ENCODE data around the gene TBX3.
"Not testable (repeated sequence)": the region's sequence is repeated elsewhere in the genome, so short reads cannot be mapped to it uniquely, and the experiment has no call there.

The TBX3 gene

DNA sequence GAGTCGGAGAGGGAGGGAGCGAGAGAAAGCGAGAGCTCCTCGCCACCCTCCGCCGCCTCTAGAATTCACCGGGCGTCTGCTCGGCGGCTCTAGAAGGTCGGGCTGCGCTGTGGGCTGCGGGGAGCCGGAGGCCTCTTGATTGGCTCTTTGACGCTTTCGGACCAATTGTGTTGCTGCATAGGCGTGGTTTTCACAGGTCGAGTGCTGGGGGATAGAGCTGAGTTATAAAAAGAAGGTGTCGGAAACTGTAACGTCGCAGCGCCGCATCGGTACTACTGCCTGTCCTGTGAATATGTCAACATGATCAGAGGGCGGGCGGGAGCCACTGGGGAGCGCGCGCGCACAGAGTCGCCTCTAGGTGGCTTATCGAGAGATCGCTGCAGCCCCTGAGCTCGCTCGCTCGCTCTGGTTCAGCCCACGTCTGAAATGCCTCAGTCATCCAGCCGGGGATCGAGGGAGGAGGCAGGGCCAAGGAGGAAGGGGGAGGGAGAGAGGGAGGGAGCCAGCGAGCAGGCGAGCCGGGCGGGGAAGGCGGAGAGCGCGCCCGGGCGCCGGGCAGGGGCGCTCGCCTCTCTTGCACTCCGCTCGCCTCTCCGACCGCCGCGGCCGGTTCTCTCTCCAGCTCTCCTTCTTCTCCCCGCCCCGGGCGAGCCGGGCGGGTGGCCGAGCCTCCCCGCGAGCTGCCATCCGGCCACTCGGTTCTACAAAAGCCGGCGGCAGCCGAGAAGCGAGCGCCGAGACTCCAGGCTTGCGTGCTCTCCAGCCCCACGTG lies at the start of gene TBX3:
TSS of gene TBX3 (minus strand) at position 78 of the 772 bp plus-strand sequence. CDS start 975 bp downstream, outside the sequence.
- H3K27ac ChIP-seq (ENCODE audit: low read length): peak within 1 kb of the TSS; percentile 96

DNA sequence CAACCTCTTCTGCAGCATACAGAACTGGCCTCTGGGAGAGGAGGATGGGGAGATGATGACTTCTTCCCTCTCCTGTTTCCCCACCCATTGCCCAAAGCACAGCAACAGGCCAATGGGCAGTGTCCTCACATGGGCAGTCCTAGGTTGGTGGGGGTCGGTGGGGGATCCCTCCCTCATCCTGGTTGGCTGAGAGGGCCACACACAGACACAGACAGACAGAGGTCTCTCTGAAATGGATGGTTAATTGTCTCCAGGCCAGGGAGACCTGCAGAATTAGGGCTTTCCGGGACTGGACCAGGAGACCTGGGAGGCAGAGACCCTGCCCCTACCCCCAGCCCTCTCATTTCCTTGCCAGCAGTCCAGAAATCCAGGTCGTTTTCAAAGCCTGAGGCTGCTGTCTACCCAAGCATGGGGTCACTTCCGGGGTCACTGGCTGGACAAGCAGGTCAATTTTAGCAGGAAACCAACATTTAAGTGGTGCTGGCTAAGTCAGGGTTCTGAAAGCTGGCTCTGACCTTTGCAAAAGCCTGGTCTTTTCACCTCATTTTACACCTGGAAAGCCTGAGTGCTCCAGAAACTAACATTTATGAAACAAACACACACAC lies 48.6 kb upstream of the TBX3 start:
- Histone ChIP-seq H3K36me3 (ENCODE audit: control insufficient read depth in 1 of 2, insufficient read depth in 2 of 2, low read length in 2 of 2) (no peaks in the 10 kb centered on the region), H3K4me1 (ENCODE audit: control insufficient read depth in 1 of 2, insufficient read depth in 2 of 2, low read length in 2 of 2) (peaks cover 0 to 6% of the 10 kb centered on the region in 2 donors), H3K4me3 (ENCODE audit: low read depth in 1 of 2, low read length in 2 of 2) (no peak overlapping the region), H3K9me3 (ENCODE audit: control insufficient read depth in 1 of 2, low read length in 2 of 2) (no peaks in the 10 kb centered on the region), H3K27ac (ENCODE audit: low read length) (no peak overlapping the region), H3K27me3 (ENCODE audit: low read depth, low read length) (peaks cover 25% of the 10 kb centered on the region)

More for the DNA sequence above, at the start of gene TBX3:
- Histone ChIP-seq H3K36me3 (ENCODE audit: control insufficient read depth in 1 of 2, insufficient read depth in 2 of 2, low read length in 2 of 2) (no peaks in the 10 kb centered on the region), H3K27me3 (ENCODE audit: low read depth, low read length) (peaks cover 6% of the 10 kb centered on the region), H3K4me3 (ENCODE audit: low read depth in 1 of 2, low read length in 2 of 2) (peak within 1 kb of the TSS; percentile 85 to 86), H3K4me1 (ENCODE audit: control insufficient read depth in 1 of 2, insufficient read depth in 2 of 2, low read length in 2 of 2) (peaks cover 0 to 15% of the 10 kb centered on the region in 2 donors), H3K9me3 (ENCODE audit: control insufficient read depth in 1 of 2, low read length in 2 of 2) (no peaks in the 10 kb centered on the region)

DNA sequence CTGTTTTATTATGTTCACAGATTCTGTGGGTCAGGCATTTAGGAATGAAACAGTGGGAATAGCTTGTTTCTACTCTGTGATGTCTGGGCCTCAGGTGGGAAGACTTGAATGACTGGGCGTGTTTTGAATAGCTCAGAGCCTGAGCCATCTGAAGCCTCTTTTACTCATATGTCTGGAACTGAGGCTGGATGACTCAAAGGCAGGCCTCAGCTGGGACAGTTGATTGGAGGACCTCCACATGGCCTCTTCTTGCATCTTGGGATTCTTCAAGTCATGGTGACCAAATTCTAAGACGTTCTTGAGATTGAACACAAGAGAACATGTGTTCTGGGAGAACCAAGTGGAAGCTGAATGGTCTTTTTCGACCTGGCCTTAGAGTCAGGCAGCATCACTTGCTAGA lies 45.8 kb upstream of the TBX3 start:
- Histone ChIP-seq H3K4me1 (ENCODE audit: control insufficient read depth in 1 of 2, insufficient read depth in 2 of 2, low read length in 2 of 2) (no peaks in the 10 kb centered on the region), H3K4me3 (ENCODE audit: low read depth in 1 of 2, low read length in 2 of 2) (no peak overlapping the region), H3K27ac (ENCODE audit: low read length) (no peak overlapping the region), H3K9me3 (ENCODE audit: control insufficient read depth in 1 of 2, low read length in 2 of 2) (no peaks in the 10 kb centered on the region), H3K36me3 (ENCODE audit: control insufficient read depth in 1 of 2, insufficient read depth in 2 of 2, low read length in 2 of 2) (no peaks in the 10 kb centered on the region), H3K27me3 (ENCODE audit: low read depth, low read length) (peaks cover 11% of the 10 kb centered on the region)

DNA sequence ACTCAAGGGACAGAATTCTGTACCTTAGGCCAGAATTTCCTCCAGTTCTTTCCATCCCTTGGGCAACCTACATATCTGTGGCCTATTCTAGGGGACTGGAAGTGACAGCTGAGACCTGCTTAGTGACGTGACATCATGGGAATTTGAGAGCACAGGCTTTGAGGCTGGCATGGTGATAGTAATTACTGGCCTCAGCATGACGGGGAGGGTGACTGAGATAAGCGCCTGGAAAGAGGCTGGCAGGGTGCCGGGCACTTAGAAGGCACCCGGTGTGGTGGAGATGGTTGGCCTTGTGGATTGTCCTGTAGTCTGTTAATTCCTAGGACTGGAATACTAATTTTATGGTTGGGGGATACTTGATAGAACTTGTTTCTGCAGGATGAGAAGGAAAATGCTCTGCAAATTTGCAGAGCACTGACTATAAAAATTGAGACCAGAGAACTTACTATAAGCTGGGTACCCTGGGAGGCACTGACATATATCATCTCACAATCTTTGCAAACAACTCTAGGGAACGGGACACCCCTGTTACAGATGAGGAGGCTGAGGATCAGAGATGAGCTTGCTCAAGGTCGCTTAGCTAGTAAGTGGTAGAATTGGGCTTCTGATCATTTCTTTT lies 42.2 kb upstream of the TBX3 start:
- H3K27ac ChIP-seq (ENCODE audit: low read length): no peak overlapping the region
- H3K4me3 ChIP-seq (ENCODE audit: low read depth in 1 of 2, low read length in 2 of 2): no peak overlapping the region
- no peaks in the 10 kb centered on the region for H3K27me3 ChIP-seq (ENCODE audit: low read depth, low read length)

DNA sequence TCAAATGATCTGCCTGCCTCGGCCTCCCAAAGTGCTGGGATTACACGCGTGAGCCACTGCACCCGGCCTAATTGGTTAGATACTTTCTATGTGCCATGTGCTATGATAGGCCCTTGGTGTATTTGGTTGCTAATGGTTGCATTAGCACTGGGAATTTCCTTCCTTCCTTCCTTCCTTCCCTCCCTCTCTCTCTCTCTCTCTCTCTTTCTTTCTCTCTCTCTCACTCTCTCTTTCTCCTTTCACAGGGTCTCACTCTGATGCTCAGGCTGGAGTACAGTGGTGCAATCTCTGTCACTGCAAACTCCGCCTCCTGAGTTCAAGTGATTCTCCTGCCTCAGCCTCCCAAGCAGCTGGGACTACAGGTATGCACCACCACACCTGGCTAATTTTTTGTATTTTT lies 38.2 kb upstream of the TBX3 start:
- not testable (repeated sequence) for H3K9me3 ChIP-seq (ENCODE audit: control insufficient read depth in 1 of 2, low read length in 2 of 2); H3K4me3 ChIP-seq (ENCODE audit: low read depth in 1 of 2, low read length in 2 of 2); H3K27me3 ChIP-seq (ENCODE audit: low read depth, low read length); H3K4me1 ChIP-seq (ENCODE audit: control insufficient read depth in 1 of 2, insufficient read depth in 2 of 2, low read length in 2 of 2); H3K36me3 ChIP-seq (ENCODE audit: control insufficient read depth in 1 of 2, insufficient read depth in 2 of 2, low read length in 2 of 2); H3K27ac ChIP-seq (ENCODE audit: low read length)

More for the DNA sequence above, 42.2 kb upstream of the TBX3 start:
- H3K9me3 ChIP-seq (ENCODE audit: control insufficient read depth in 1 of 2, low read length in 2 of 2): no peaks in the 10 kb centered on the region
- H3K36me3 ChIP-seq (ENCODE audit: control insufficient read depth in 1 of 2, insufficient read depth in 2 of 2, low read length in 2 of 2): no peaks in the 10 kb centered on the region
- H3K4me1 ChIP-seq (ENCODE audit: control insufficient read depth in 1 of 2, insufficient read depth in 2 of 2, low read length in 2 of 2): no peaks in the 10 kb centered on the region

DNA sequence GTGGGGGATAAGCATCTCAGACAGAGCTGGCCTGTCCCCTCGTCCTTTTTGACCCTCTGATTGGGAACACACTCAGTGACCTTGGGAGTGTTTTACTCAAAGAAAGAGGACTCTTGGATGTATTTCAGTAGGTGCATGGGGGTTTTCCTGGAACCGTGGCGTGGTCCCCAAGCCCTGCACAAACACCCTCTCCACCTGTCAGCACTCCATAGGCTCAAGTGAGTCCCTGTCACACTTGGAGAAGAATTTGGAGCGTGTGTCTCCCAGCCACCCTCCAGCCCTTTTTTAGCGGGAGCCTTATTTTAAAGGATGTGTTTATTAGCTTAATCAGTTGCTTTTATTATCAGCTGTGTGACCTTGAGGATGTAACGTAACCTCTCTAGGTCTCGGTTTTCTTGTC lies 37.3 kb upstream of the TBX3 start:
- H3K27ac ChIP-seq (ENCODE audit: low read length): no peak overlapping the region
- no peak overlapping the region for H3K4me3 ChIP-seq (ENCODE audit: low read depth in 1 of 2, low read length in 2 of 2)
- H3K9me3 ChIP-seq (ENCODE audit: control insufficient read depth in 1 of 2, low read length in 2 of 2): no peaks in the 10 kb centered on the region
- H3K36me3 ChIP-seq (ENCODE audit: control insufficient read depth in 1 of 2, insufficient read depth in 2 of 2, low read length in 2 of 2): no peaks in the 10 kb centered on the region
- no peaks in the 10 kb centered on the region for H3K27me3 ChIP-seq (ENCODE audit: low read depth, low read length)
- no peaks in the 10 kb centered on the region for H3K4me1 ChIP-seq (ENCODE audit: control insufficient read depth in 1 of 2, insufficient read depth in 2 of 2, low read length in 2 of 2)

DNA sequence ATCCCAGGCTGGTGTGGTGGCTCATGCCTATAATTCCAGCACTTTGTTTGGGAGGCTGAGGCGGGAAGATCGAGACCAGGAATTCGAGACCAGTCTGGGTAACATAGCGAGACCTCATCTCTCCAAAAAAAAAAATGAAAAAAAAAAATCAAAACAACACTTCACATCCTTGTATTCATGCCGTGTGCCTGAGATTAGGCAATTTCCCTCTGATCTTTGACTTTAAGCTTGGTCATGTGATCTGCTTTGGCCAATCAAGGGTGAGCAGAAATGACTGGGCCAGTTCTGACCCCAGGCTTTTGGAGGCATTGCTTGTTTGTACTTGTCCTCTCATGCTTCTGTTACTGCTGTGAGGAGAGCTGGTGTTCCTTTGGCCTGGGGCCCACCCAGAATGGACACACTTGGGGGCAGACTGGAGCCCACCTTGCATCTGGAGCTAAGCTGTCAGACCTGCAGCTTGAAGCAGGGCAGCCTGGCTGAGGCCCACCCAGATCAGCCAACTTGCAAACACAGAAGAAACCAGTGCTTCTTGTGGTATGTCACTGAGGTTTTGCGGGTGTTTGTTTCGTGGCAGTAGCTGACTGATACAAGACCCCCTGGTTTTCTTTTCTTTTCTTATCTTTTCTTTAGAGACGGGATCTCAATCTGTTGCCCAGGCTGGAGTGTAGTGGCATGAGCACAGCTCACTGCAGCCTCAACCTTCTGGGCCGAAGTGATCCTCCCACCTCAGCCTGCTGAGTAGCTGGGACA lies 29.7 kb upstream of the TBX3 start:
- no peak overlapping the region for H3K4me3 ChIP-seq (ENCODE audit: low read depth in 1 of 2, low read length in 2 of 2)
- no peaks in the 10 kb centered on the region for H3K27me3 ChIP-seq (ENCODE audit: low read depth, low read length)
- H3K36me3 ChIP-seq (ENCODE audit: control insufficient read depth in 1 of 2, insufficient read depth in 2 of 2, low read length in 2 of 2): no peaks in the 10 kb centered on the region
- H3K4me1 ChIP-seq (ENCODE audit: control insufficient read depth in 1 of 2, insufficient read depth in 2 of 2, low read length in 2 of 2): no peaks in the 10 kb centered on the region
- peaks cover 4% of the 10 kb centered on the region in 2 donors for H3K9me3 ChIP-seq (ENCODE audit: control insufficient read depth in 1 of 2, low read length in 2 of 2)
- no peak overlapping the region for H3K27ac ChIP-seq (ENCODE audit: low read length)

DNA sequence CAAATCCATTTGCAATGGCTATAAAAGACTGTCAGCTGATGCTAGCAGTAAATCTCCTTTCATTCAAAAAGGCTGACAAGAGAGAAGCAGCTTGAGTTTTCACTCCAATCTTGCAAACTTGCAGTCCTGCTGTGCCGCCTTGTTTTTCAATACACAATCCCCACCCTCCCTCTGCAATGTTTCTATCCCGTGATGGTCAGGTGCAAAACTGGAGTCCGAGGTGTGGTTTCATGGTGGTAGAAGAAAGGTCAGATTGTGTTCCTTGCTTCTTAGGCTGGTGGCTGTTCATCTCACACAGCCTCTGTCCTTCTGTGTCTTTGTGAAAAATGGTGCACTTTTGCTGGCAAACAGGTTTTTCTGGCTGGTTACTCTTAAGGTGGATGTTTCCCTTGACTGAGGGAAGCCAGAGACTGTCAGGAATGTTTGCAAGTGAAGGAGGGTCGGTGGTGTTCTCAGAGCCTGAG lies 27.7 kb upstream of the TBX3 start:
- Histone ChIP-seq H3K4me3 (ENCODE audit: low read depth in 1 of 2, low read length in 2 of 2) (no peak overlapping the region), H3K27me3 (ENCODE audit: low read depth, low read length) (no peaks in the 10 kb centered on the region), H3K9me3 (ENCODE audit: control insufficient read depth in 1 of 2, low read length in 2 of 2) (peaks cover 4% of the 10 kb centered on the region in 2 donors), H3K36me3 (ENCODE audit: control insufficient read depth in 1 of 2, insufficient read depth in 2 of 2, low read length in 2 of 2) (no peaks in the 10 kb centered on the region), H3K27ac (ENCODE audit: low read length) (no peak overlapping the region), H3K4me1 (ENCODE audit: control insufficient read depth in 1 of 2, insufficient read depth in 2 of 2, low read length in 2 of 2) (no peaks in the 10 kb centered on the region)

DNA sequence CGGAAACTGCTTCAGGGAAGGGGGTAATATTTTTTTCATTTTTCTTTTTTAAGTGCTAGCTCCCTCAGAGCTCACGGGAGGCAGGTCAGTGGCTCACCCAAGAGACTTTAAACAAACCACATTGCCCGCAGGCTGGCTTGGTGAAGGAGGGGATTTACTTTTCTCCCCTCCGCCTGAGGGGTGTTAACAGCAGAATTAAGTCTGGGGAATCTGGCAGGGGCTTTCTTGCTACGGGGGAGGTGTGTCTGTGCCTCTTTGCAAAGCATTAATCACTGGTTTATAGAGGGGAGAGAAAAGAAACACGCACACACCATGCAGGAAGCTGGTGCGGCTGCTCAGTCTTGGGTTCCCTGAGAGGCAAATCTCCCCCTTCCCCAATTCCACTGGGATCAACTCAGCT lies 26.2 kb upstream of the TBX3 start:
- H3K4me3 ChIP-seq (ENCODE audit: low read depth in 1 of 2, low read length in 2 of 2): no peak overlapping the region
- no peaks in the 10 kb centered on the region for H3K4me1 ChIP-seq (ENCODE audit: control insufficient read depth in 1 of 2, insufficient read depth in 2 of 2, low read length in 2 of 2)
- H3K36me3 ChIP-seq (ENCODE audit: control insufficient read depth in 1 of 2, insufficient read depth in 2 of 2, low read length in 2 of 2): no peaks in the 10 kb centered on the region
- no peaks in the 10 kb centered on the region for H3K27me3 ChIP-seq (ENCODE audit: low read depth, low read length)
- peaks cover 4% of the 10 kb centered on the region in 2 donors for H3K9me3 ChIP-seq (ENCODE audit: control insufficient read depth in 1 of 2, low read length in 2 of 2)
- no peak overlapping the region for H3K27ac ChIP-seq (ENCODE audit: low read length)

DNA sequence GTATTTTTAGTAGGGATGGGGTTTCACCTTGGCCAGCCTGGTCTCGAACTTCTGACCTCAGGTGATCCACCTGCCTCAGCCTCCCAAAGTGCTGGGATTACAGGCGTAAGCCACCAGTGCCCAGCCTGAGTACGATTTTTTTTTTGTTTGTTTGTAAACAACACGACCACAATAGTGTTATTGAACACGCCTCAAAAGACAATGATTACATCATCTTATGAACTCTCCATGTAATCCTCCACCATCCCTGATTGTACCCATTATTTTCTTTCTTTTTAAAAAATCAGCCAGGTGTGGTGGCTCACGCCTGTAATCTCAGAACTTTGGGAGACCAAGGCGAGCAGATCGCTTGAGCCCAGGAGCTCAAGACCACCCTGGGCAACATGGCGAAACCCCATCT lies 25.1 kb upstream of the TBX3 start:
- H3K4me1 ChIP-seq (ENCODE audit: control insufficient read depth in 1 of 2, insufficient read depth in 2 of 2, low read length in 2 of 2): no peaks in the 10 kb centered on the region
- H3K27ac ChIP-seq (ENCODE audit: low read length): no peak overlapping the region
- no peaks in the 10 kb centered on the region for H3K36me3 ChIP-seq (ENCODE audit: control insufficient read depth in 1 of 2, insufficient read depth in 2 of 2, low read length in 2 of 2)
- H3K4me3 ChIP-seq (ENCODE audit: low read depth in 1 of 2, low read length in 2 of 2): no peak overlapping the region
- H3K9me3 ChIP-seq (ENCODE audit: control insufficient read depth in 1 of 2, low read length in 2 of 2): peaks cover 4% of the 10 kb centered on the region in 2 donors
- H3K27me3 ChIP-seq (ENCODE audit: low read depth, low read length): no peaks in the 10 kb centered on the region

DNA sequence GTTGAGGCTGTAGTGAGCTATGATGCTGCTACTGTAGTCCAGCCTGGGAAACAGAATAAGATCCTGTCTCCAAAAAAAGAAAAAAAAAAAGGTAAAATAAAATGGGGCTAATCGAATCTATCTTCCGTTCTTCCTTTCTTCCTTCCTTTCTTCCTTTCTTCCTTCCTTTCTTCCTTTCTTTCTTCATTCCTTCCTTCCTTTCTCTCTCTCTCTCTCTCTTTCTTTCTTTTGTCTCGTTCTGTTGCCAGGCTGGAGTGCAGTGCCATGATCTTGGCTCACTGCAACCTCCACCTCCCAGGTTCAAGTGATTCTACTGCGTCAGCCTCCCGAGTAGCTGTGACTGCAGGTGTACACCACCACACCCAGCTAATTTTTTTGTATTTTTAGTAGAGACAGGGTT lies 24.6 kb upstream of the TBX3 start:
- not testable (repeated sequence) for H3K4me3 ChIP-seq (ENCODE audit: low read depth in 1 of 2, low read length in 2 of 2); H3K4me1 ChIP-seq (ENCODE audit: control insufficient read depth in 1 of 2, insufficient read depth in 2 of 2, low read length in 2 of 2); H3K27me3 ChIP-seq (ENCODE audit: low read depth, low read length); H3K9me3 ChIP-seq (ENCODE audit: control insufficient read depth in 1 of 2, low read length in 2 of 2); H3K36me3 ChIP-seq (ENCODE audit: control insufficient read depth in 1 of 2, insufficient read depth in 2 of 2, low read length in 2 of 2); H3K27ac ChIP-seq (ENCODE audit: low read length)
